ENCODE results near the gene PRKRIP1. TPM values are rescaled to one million over a fixed set of nuclear protein-coding genes. Genes with fewer than 3 reads are reported as not detected.
"Not testable (repeated sequence)": the region's sequence is repeated elsewhere in the genome, so short reads cannot be mapped to it uniquely, and the experiment has no call there.

PRKRIP1 gene
- total RNA-seq, 1 experiment from 2014 or later = 42.7 TPM

GRCh38 chr7:102469351-102469971, 73.3 kb downstream of the PRKRIP1 start:
- no peak for DNase-seq
- Histone ChIP-seq H3K4me3 (ENCODE audit: low read length) (no peak overlapping the region), H3K27ac (ENCODE audit: low read length) (no peak overlapping the region), H4K20me1 (ENCODE audit: insufficient read depth, low read depth, low read length) (peaks cover 3% of the 10 kb centered on the region), H3K27me3 (ENCODE audit: low read length) (no peaks in the 10 kb centered on the region), H3K4me2 (ENCODE audit: low read depth, low read length, poor library complexity, severe bottlenecking) (no peak overlapping the region), H3K79me2 (ENCODE audit: low read length) (peaks cover 2% of the 10 kb centered on the region), H3K4me1 (ENCODE audit: low read length) (peaks cover 22% of the 10 kb centered on the region), H2AFZ (ENCODE audit: low read length) (no peak overlapping the region), H3K36me3 (ENCODE audit: insufficient read depth, low read length) (0 out of 2 replicates have a peak, but pooled peaks cover 3% of the 10 kb centered on the region), H3K9ac (ENCODE audit: low read length) (no peak overlapping the region), H3K9me3 (ENCODE audit: low read length) (no peaks in the 10 kb centered on the region), H3K9me2 (replicated peaks; ENCODE audit: insufficient read depth, low read length) (no peaks in the 10 kb centered on the region)

DNA sequence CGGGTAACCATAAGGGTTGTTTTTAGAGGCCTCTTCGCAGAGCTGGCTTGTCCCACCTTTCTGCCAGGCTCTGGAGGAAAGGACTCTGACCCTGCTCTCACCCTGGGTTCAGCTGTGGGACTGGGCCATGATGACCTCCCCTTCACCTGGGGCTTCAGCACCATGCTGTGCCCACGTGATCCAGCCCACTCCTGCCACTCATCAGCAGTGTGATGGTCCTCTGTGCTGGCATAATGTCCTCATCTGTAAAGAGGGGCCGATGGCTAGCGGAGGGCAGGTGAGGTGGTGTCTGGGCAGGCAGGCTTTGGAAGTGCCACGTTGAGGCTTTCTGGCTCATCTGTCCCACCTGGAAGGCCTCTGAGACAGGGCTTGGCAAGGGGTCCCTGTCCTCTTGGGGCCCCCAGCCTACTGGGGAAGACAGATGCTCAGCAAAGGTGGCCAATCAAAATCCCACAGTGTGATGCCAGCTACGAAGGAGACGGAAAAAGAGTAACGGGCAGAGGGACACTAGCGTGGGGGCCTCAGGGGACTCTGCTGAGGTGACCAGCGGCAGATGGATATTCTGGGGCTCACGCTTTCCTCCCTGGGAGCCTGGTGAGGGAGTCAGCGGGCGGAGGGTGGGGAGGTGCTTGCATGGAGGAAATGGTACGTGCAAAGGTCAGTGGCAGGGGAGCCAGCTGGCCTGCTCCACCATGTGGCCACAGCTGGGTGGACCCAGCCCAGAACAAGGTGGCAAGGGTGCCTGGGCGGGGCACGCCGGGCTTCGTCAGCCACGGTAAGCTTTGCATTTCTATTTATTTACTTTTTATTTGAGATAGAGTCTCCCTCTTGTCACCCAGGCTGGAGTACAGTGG, 74.0 kb downstream of the PRKRIP1 start:
- peaks cover 22% of the 10 kb centered on the region for H3K4me1 ChIP-seq (ENCODE audit: low read length)
- H3K4me3 ChIP-seq (ENCODE audit: low read length) = no peak overlapping the region
- H3K79me2 ChIP-seq (ENCODE audit: low read length) = no peaks in the 10 kb centered on the region
- no peak overlapping the region for H3K27ac ChIP-seq (ENCODE audit: low read length)
- H3K27me3 ChIP-seq (ENCODE audit: low read length) = no peaks in the 10 kb centered on the region
- no peaks in the 10 kb centered on the region for H3K9me3 ChIP-seq (ENCODE audit: low read length)
- H3K36me3 ChIP-seq (ENCODE audit: insufficient read depth, low read length) = 0 out of 2 replicates have a peak, but pooled peaks cover 3% of the 10 kb centered on the region
- DNase-seq = no peak
- no peak overlapping the region for H3K4me2 ChIP-seq (ENCODE audit: low read depth, low read length, poor library complexity, severe bottlenecking)
- peaks cover 3% of the 10 kb centered on the region for H4K20me1 ChIP-seq (ENCODE audit: insufficient read depth, low read depth, low read length)
- no peaks in the 10 kb centered on the region for H3K9me2 ChIP-seq (replicated peaks; ENCODE audit: insufficient read depth, low read length)
- no peak overlapping the region for H2AFZ ChIP-seq (ENCODE audit: low read length)
- H3K9ac ChIP-seq (ENCODE audit: low read length) = no peak overlapping the region

DNA sequence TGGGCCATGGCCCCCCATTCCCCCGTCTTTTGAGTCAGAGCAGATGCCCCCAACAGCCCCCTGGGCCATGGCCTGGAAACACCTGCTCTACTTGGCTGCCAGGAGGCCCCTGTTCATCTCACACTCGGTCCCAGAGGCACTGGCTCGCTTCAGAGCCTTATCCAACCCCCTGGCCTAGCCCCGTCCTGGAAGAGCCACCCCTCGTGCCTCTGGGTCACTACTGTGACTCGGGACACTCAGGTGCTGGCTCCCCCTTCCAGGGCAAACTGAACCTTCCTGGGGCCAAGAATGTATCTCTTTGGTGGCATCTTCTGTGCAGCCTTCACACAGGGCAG, 75.6 kb downstream of the PRKRIP1 start:
- Histone ChIP-seq H3K27me3 (ENCODE audit: low read length) (no peaks in the 10 kb centered on the region), H3K9ac (ENCODE audit: low read length) (no peak overlapping the region), H3K4me3 (ENCODE audit: low read length) (no peak overlapping the region), H3K36me3 (ENCODE audit: insufficient read depth, low read length) (0 out of 2 replicates have a peak, but pooled peaks cover 3% of the 10 kb centered on the region), H3K9me2 (replicated peaks; ENCODE audit: insufficient read depth, low read length) (no peaks in the 10 kb centered on the region), H3K27ac (ENCODE audit: low read length) (no peak overlapping the region), H4K20me1 (ENCODE audit: insufficient read depth, low read depth, low read length) (no peaks in the 10 kb centered on the region; the same call in 1 of the 2 replicates), H3K79me2 (ENCODE audit: low read length) (no peaks in the 10 kb centered on the region), H2AFZ (ENCODE audit: low read length) (no peak overlapping the region), H3K4me1 (ENCODE audit: low read length) (peaks cover 7% of the 10 kb centered on the region), H3K9me3 (ENCODE audit: low read length) (no peaks in the 10 kb centered on the region), H3K4me2 (ENCODE audit: low read depth, low read length, poor library complexity, severe bottlenecking) (no peak overlapping the region)
- DNase-seq = no peak

GRCh38 chr7:102472126-102473041, 76.2 kb downstream of the PRKRIP1 start:
- no peak for DNase-seq
- Histone ChIP-seq H3K9ac (ENCODE audit: low read length) (no peak overlapping the region), H3K4me2 (ENCODE audit: low read depth, low read length, poor library complexity, severe bottlenecking) (no peak overlapping the region), H3K79me2 (ENCODE audit: low read length) (peaks cover under 1% of the 10 kb centered on the region), H3K27me3 (ENCODE audit: low read length) (no peaks in the 10 kb centered on the region), H3K27ac (ENCODE audit: low read length) (no peak overlapping the region), H4K20me1 (ENCODE audit: insufficient read depth, low read depth, low read length) (no peaks in the 10 kb centered on the region; the same call in 1 of the 2 replicates), H3K9me3 (ENCODE audit: low read length) (no peaks in the 10 kb centered on the region), H3K36me3 (ENCODE audit: insufficient read depth, low read length) (0 out of 2 replicates have a peak, but pooled peaks cover 3% of the 10 kb centered on the region), H3K9me2 (replicated peaks; ENCODE audit: insufficient read depth, low read length) (no peaks in the 10 kb centered on the region), H3K4me1 (ENCODE audit: low read length) (peaks cover 5% of the 10 kb centered on the region), H3K4me3 (ENCODE audit: low read length) (no peak overlapping the region), H2AFZ (ENCODE audit: low read length) (no peak overlapping the region)

GRCh38 chr7:102473271-102473991, 77.3 kb downstream of the PRKRIP1 start:
- Histone ChIP-seq H3K4me2 (ENCODE audit: low read depth, low read length, poor library complexity, severe bottlenecking) (no peak overlapping the region), H3K9ac (ENCODE audit: low read length) (no peak overlapping the region), H2AFZ (ENCODE audit: low read length) (no peak overlapping the region), H3K79me2 (ENCODE audit: low read length) (peaks cover 4% of the 10 kb centered on the region), H3K9me3 (ENCODE audit: low read length) (no peaks in the 10 kb centered on the region), H3K4me3 (ENCODE audit: low read length) (no peak overlapping the region), H3K27ac (ENCODE audit: low read length) (no peak overlapping the region), H3K36me3 (ENCODE audit: insufficient read depth, low read length) (0 out of 2 replicates have a peak, but pooled peaks cover 3% of the 10 kb centered on the region), H3K27me3 (ENCODE audit: low read length) (no peaks in the 10 kb centered on the region), H4K20me1 (ENCODE audit: insufficient read depth, low read depth, low read length) (no peaks in the 10 kb centered on the region; the same call in 1 of the 2 replicates), H3K9me2 (replicated peaks; ENCODE audit: insufficient read depth, low read length) (no peaks in the 10 kb centered on the region), H3K4me1 (ENCODE audit: low read length) (peaks cover 5% of the 10 kb centered on the region)
- no peak for DNase-seq

- H3K9ac ChIP-seq (ENCODE audit: low read length); H4K20me1 ChIP-seq (ENCODE audit: insufficient read depth, low read depth, low read length); H2AFZ ChIP-seq (ENCODE audit: low read length); H3K4me3 ChIP-seq (ENCODE audit: low read length); H3K79me2 ChIP-seq (ENCODE audit: low read length); H3K27me3 ChIP-seq (ENCODE audit: low read length); H3K4me1 ChIP-seq (ENCODE audit: low read length); H3K9me2 ChIP-seq (replicated peaks; ENCODE audit: insufficient read depth, low read length); H3K4me2 ChIP-seq (ENCODE audit: low read depth, low read length, poor library complexity, severe bottlenecking); H3K9me3 ChIP-seq (ENCODE audit: low read length); DNase-seq; H3K27ac ChIP-seq (ENCODE audit: low read length); H3K36me3 ChIP-seq (ENCODE audit: insufficient read depth, low read length): not testable (repeated sequence)
Observed at GRCh38 chr7:102474116-102474515, 78.0 kb downstream of the PRKRIP1 start.

- H3K36me3 ChIP-seq (ENCODE audit: insufficient read depth, low read length); H3K4me1 ChIP-seq (ENCODE audit: low read length); DNase-seq; H4K20me1 ChIP-seq (ENCODE audit: insufficient read depth, low read depth, low read length); H3K79me2 ChIP-seq (ENCODE audit: low read length); H3K27ac ChIP-seq (ENCODE audit: low read length); H2AFZ ChIP-seq (ENCODE audit: low read length); H3K4me2 ChIP-seq (ENCODE audit: low read depth, low read length, poor library complexity, severe bottlenecking); H3K9ac ChIP-seq (ENCODE audit: low read length); H3K4me3 ChIP-seq (ENCODE audit: low read length); H3K9me2 ChIP-seq (replicated peaks; ENCODE audit: insufficient read depth, low read length); H3K27me3 ChIP-seq (ENCODE audit: low read length); H3K9me3 ChIP-seq (ENCODE audit: low read length): not testable (repeated sequence)
Observed at GRCh38 chr7:102474736-102475435, 78.7 kb downstream of the PRKRIP1 start.
